GM10847 (cell line): ENCODE measurements around the gene RORC.

Experiments used
- POLR2A ChIP-seq: IDR thresholded peaks from 2 replicates; pipeline ENCODE4 v1.6.1; 2011; ENCODE audit not compliant: insufficient read length; ENCODE audit errors: extremely low read depth

The RORC gene

DNA sequence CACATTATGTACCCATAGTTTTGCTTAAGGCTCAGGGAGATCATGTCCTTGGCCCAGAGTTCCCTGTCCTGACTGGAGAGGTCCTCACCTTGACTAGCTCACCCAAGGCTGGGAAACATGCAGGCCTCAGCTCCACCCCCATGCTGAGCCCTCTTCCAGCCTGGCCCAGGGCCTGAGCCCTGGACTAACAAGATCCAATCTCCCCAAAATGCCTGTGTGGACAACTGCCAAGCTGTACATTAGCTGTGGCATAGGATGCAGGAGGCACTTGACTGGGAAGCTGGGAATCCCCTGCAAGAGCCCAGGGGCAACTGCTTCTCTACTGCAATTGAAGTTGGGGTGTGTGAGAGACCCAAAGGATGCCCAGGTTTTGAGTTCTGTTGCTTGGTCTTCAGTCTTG lies 28.4 kb downstream of the RORC start:
- no peak for TF ChIP-seq POLR2A

DNA sequence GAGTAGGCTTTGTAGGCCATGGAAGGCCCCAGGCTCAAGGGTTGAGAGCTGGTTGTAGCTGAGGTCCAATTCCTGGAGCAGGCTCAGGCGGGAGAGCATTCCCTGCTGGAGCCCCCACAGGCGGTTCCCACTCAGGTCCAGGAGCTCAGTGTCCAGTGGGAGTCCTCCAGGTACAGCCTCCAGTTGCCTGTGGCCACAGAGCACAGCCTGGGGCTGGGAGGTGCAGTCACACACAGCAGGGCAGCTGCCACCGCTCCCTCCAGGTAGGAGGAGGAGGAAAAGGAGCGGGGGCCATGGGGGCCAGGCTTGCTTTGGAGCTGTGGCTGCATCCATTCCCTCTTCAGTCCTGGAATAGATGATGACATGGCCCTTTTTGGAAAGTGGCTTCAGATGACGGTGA lies 29.2 kb downstream of the RORC start:
- TF ChIP-seq POLR2A, result no peak

DNA sequence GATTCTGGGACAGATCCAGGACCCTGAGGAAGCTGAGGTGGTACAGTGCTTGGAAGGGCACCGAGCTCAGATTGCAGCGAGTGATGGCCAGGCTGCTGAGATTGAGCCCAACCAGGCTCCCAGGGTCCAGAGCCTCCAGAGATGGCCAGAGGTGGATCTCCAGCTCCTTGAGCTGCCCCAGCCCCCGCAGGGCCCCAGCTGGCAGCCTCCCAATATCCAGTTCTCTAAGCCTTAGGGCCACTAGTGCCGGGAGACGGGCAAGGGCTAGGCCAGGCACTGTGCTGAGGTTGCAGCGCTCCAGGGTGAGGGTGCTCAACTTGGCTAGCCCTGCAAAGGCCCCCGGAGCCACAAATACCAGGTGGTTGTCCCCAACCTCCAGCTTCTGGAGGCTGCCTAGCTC lies 29.8 kb downstream of the RORC start:
- TF ChIP-seq POLR2A, result no peak

DNA sequence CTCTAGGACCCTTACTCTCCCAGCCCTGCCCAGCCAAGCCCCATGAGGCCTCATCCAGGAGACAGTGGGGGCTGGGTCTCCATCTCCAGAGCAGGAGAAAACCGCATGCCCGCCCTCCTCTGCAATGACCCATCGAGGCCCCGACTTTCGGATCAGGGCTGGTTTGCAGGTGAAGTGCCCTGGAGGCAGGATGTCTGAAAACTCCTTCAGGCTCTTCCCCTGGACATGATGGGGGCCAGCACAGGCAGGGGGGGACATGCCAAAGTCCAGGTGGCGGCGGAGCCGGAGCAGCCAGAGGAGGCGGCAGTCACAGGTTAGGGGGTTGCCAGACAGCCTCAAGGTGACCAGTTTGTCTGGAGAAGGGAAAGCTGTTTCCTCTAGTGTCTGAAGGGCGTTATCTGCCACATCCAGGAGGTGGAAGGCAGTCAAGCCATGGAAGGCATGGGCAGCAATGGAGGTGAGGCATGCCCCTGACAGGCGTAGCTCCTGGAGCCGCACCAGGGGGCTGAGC lies 30.2 kb downstream of the RORC start:
- no peak for TF ChIP-seq POLR2A

DNA sequence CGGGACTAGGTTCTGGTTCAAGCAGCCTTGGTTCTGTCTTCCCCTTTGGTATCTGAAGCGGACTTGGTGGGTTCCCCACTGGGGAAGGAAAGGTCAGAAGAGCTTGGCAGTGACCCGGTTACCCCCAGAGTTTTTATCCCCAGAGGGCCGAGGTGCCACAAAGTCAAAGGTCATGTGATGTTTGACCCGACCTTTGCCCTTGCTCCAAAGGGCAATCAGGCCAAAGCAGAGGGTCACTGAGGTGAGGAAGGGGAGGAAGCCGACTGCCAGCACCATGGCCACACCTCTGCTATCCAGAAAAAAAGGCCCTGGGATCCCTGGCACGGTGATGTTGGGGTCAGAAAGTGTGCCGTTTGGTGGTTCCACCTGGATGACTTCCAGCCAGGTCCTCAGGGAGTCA lies 30.8 kb downstream of the RORC start:
- TF ChIP-seq POLR2A, result no peak

GRCh38 chr1:151799179-151800022 lies 32.2 kb downstream of the RORC start:
- no peak for TF ChIP-seq POLR2A

GRCh38 chr1:151798571-151798970 lies 33.0 kb downstream of the RORC start:
- TF ChIP-seq POLR2A, result no peak

GRCh38 chr1:151790940-151791651 lies 40.5 kb downstream of the RORC start:
- no peak for TF ChIP-seq POLR2A

DNA sequence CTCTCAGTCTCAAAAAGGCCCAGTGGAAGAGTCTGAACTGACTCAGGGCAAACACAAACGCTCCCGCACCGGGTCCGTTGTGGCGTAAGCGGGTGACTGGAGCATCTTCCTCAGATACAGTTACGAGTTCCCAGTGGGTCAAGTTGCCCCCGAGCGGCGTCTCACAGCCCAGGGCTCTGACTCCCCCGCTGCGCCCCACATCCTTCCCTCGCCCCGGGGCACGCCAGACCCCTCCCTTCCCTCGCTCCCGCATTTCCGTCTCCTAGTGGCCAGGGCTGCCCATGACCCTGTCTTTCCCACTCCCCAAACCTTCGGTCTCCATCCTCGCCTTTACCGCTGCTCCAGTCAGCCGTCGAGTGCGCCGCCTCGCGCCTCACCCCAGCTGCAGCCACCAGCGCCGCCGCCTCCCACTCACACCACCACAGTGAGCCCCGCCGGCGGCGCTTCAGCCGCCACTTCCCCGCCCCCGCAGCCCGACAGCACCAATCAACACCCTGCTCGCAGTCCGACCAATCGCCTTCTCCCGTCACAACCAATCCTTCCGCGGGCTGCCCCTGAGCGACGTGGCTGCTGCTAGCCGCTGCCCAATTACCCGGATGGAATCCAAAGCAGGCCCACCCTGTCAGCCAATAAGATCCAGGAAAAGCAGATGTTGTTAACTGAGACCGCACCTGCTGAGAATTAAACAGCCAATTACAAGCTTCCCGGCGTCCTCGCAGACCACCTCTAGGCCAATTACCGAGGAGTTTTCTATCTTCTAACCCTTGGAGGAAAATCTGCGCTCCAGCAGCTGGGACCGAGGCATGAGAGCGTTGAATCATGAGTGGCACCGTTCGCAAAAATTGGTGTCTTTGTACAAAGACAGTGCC lies 41.3 kb downstream of the RORC start, which contains the start of gene TDRKH:
TDRKH (minus strand) TSS at position 430 of the 869 bp plus-strand sequence. CDS start 7,478 bp downstream, outside the sequence.
- TF ChIP-seq POLR2A, result peak; percentile 32

- TF ChIP-seq POLR2A, result no peak
These were observed 43.9 kb downstream of the RORC start for GRCh38 chr1:151787689-151788088.

DNA sequence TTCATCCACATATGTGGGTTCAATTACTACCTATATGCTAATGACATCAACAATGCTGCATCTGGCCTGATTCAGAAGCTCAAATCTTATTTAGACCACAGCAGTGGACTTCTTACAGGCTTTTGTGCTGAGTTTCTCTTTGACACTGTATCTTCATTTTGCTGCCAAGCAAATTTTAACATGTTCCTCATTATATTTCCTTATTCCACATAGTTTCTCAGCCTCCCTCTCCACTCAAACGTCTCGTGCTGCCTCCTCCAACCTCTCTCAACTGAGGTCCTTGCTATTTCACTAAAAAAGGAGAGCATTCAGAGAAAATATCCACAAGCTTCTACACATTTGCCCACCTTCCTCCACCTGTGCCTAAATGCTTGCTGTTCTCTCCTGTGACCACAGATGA lies 47.8 kb downstream of the RORC start:
- TF ChIP-seq POLR2A, result no peak

DNA sequence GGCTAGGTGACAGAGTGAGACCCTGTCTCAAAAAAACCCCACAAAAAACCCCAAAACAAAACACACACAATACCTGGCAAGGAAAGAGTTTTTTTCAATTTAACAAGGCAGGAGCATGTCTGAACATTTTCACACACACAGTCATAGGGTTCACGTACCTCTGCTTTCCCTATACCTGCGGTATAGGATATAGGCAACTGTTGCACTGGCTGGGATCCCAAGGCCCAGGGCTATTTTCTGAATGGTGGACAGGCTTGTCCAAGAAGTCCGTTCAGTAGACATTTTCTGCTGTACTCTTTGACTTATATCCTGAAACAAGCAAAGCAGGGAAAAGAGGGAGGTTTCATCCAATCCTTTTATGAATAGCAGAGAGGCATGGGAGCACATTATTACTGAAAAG lies 48.9 kb downstream of the RORC start:
- no peak for TF ChIP-seq POLR2A

GRCh38 chr1:151779852-151780251 lies 51.8 kb downstream of the RORC start:
- no peak for TF ChIP-seq POLR2A

DNA sequence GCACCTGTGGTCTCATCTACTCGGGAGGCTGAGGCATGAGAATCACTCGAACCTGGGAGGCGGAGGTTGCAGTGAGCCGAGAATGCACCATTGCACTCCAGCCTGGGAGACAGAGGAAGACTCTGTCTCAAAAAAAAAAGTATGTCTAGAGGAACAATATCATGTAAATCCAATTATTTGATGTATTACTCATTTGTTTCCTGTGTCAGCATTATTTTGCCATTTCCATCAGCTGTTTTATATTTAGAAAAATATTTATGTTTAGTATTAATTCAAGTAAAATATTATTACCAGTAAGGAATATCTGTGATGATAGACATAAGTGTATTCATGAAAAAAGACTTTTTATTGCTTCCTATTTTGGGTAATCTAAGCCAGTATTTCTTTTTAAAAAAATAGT lies 54.3 kb downstream of the RORC start:
- TF ChIP-seq POLR2A, result no peak

GRCh38 chr1:151776665-151777062 lies 54.9 kb downstream of the RORC start:
- TF ChIP-seq POLR2A, result no peak

DNA sequence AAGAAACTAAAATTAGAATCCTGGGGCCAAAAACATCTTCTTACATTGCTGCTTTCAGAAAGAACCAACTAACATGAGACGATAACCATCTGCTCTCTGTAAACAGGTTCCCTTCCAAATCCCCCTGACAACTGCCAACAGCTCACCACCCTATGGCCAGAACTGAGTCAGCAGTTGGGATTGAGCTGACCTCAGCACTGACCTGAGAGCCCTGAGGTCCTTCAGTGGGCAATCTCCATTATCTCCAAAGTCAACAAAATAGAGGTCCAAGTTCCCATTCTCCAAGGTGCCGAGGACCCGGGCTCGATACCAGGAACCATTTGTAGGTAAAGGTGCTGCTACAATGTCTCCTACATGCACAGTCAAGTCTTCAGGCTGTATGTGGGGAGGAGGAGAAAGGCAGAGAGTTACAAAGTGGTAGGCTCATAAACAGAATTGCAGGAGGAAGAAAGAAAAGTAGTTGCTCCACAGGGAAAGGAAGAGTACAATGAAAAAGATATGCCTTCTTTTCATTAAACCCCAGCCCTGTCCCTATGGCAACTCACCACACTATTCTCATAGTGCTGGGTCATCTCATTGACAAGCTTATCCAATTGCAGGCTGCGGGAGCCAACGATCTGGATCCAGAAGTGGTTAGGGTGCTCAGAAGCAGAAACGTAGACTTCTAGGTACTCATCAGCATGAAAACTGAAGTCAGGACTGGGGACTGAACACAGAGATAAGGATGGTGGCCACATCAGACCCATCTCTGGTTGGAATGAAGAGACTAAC lies 55.5 kb downstream of the RORC start:
- no peak for TF ChIP-seq POLR2A
